Loucy (cell line): ENCODE measurements around the gene ATAD3B.
"Not testable (repeated sequence)": the region's sequence is repeated elsewhere in the genome, so short reads cannot be mapped to it uniquely, and the experiment has no call there.

Source experiments
- CTCF ChIP-seq: fragments of 200-600 bp; sonication (generic); conservative IDR thresholded peaks from 2 replicates; pipeline ENCODE4 v1.5.1; 2014; ENCODE audit warnings: mild to moderate bottlenecking, antibody characterized with exemption, low read length
- EZH2phosphoT487 ChIP-seq: fragments of 200-600 bp; IDR thresholded peaks from 2 replicates; pipeline ENCODE4 v1.6.1; 2018; ENCODE audit warnings: antibody characterized with exemption, mild to moderate bottlenecking, moderate library complexity, borderline replicate concordance

GRCh38 chr1:1519805-1520505, 48.4 kb downstream of the ATAD3B start:
- not testable (repeated sequence) for TF ChIP-seq CTCF, EZH2phosphoT487
